Endodermal cell (in vitro differentiated cells): Measurements from ENCODE around the gene TSPAN11. TPM values are rescaled to one million over a fixed set of nuclear protein-coding genes. Genes with fewer than 3 reads are reported as not detected.

Source experiments
- DNase-seq: peaks from one replicate; pipeline ENCODE4 v3.0.0-alpha.2; 2017
- H3K27ac ChIP-seq: 2 replicates; pipeline ENCODE4 v1.5.1; 2013; ENCODE audit warnings: mild to moderate bottlenecking, low read depth, low read length, moderate library complexity
- H3K27me3 ChIP-seq: 2 replicates; pipeline ENCODE4 v1.6.1; 2013; ENCODE audit warnings: mild to moderate bottlenecking, low read length, moderate library complexity; ENCODE audit not compliant: insufficient read depth, control insufficient read depth, poor library complexity, severe bottlenecking
- H3K36me3 ChIP-seq: 2 replicates; pipeline ENCODE4 v1.7.0; 2013; ENCODE audit warnings: mild to moderate bottlenecking, low read length, moderate library complexity; ENCODE audit not compliant: control insufficient read depth, insufficient read depth
- H3K4me1 ChIP-seq: one replicate; pipeline ENCODE4 v1.7.0; 2013; ENCODE audit warnings: low read length; ENCODE audit not compliant: control insufficient read depth, insufficient read depth
- H3K4me3 ChIP-seq: 2 replicates; pipeline ENCODE4 v1.5.1; 2013; ENCODE audit warnings: mild to moderate bottlenecking, low read length, moderate library complexity
- H3K9ac ChIP-seq: 2 replicates; pipeline ENCODE4 v1.6.1; 2013; ENCODE audit warnings: mild to moderate bottlenecking, low read length, moderate library complexity; ENCODE audit not compliant: poor library complexity, severe bottlenecking; ENCODE audit errors: extremely low read depth
- H3K9me3 ChIP-seq: 2 replicates; pipeline ENCODE4 v1.6.1; 2013; ENCODE audit warnings: mild to moderate bottlenecking, low read length, moderate library complexity; ENCODE audit not compliant: control insufficient read depth
- H3K27ac Mint-ChIP-seq: 2 replicates; pipeline ENCODE4 v1.8.0; 2020; ENCODE audit warnings: mixed read lengths
- H3K27me3 Mint-ChIP-seq: 2 replicates; pipeline ENCODE4 v1.8.0; 2021; ENCODE audit warnings: mild to moderate bottlenecking, mixed read lengths; ENCODE audit not compliant: insufficient read depth
- H3K36me3 Mint-ChIP-seq: 2 replicates; pipeline ENCODE4 v1.8.0; 2020; ENCODE audit warnings: low read depth, mixed read lengths
- H3K4me1 Mint-ChIP-seq: 2 replicates; pipeline ENCODE4 v1.8.0; 2020; ENCODE audit warnings: mixed read lengths
- H3K4me3 Mint-ChIP-seq: 2 replicates; pipeline ENCODE4 v1.8.0; 2020; ENCODE audit warnings: mild to moderate bottlenecking, moderate library complexity, mixed read lengths
- H3K9me3 Mint-ChIP-seq: 2 replicates; pipeline ENCODE4 v1.8.0; 2020; ENCODE audit warnings: mild to moderate bottlenecking, mixed read lengths
- WGBS, 2 experiments: methylation state at CpG; one replicate each; pipeline versions ENCODE4 v1.1.5 to v1.1.7; 2013; ENCODE audit warnings: missing lambda C conversion rate in 2 of 2, mixed read lengths in 1 of 2; ENCODE audit not compliant: insufficient coverage in 1 of 2, insufficient read length in 1 of 2; 5-methylcytosine and 5-hydroxymethylcytosine counted together
- total RNA-seq, 2 donors: library from RNA; stranded (reverse); fragmentation: NEBNext Ultra II Directional in 1 of 2; extraction: Animal tissue kit (Norgen Biotek cat#: 25700) in 1 of 2; gene quantifications; 2 replicates in 1 of 2; 3 replicates in 1 of 2; pipeline ENCODE4 v1.2.1, GENCODE V29; 2021
- TF ChIP-seq, protein P1 (sequence below): fragments of 200-600 bp; sonication (generic); conservative IDR thresholded peaks from 2 replicates; pipeline ENCODE4 v1.5.0; 2021; ENCODE audit warnings: antibody characterized with exemption, mild to moderate bottlenecking

TSPAN11 gene
- total RNA-seq, 2 donors from 2014 or later: 0.20 to 3.6 TPM

DNA sequence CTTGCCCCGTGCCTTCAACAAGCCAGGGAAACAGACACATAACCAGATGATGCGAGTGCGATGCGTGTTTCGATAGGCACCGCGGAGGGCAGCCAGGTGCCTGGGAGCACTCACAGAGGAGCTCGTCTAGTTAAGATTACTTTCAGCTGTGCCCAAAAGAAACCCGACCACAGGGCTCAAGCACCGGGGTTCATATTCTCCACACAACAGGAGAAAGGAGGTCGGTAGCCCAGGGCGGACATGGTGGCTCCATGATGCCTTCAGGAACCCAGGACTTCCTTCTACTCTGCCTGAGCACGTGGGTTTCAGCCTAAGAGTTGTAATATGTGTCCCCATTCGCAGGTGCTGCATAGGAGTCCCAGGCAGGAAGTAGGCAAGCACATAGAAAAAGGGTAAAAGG, 93.4 kb downstream of the TSPAN11 start:
- H3K4me1 ChIP-seq: no peaks in the 10 kb centered on the region
- TF ChIP-seq, protein P1, sequence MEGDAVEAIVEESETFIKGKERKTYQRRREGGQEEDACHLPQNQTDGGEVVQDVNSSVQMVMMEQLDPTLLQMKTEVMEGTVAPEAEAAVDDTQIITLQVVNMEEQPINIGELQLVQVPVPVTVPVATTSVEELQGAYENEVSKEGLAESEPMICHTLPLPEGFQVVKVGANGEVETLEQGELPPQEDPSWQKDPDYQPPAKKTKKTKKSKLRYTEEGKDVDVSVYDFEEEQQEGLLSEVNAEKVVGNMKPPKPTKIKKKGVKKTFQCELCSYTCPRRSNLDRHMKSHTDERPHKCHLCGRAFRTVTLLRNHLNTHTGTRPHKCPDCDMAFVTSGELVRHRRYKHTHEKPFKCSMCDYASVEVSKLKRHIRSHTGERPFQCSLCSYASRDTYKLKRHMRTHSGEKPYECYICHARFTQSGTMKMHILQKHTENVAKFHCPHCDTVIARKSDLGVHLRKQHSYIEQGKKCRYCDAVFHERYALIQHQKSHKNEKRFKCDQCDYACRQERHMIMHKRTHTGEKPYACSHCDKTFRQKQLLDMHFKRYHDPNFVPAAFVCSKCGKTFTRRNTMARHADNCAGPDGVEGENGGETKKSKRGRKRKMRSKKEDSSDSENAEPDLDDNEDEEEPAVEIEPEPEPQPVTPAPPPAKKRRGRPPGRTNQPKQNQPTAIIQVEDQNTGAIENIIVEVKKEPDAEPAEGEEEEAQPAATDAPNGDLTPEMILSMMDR: no peak
- 89 to 92% methylated on average over 14 of the region's 14 CpGs for WGBS, 2 experiments
- Mint-ChIP-seq H3K4me1 (peaks cover 35% of the 10 kb centered on the region), H3K27me3 (peaks cover 3% of the 10 kb centered on the region), H3K36me3 (peaks cover 1% of the 10 kb centered on the region), H3K4me3 (no peak overlapping the region), H3K27ac (no peak overlapping the region), H3K9me3 (peaks cover 8% of the 10 kb centered on the region)
- no peak overlapping the region for H3K9ac ChIP-seq
- no peak overlapping the region for H3K27ac ChIP-seq
- DNase-seq: peak; percentile 37
- H3K4me3 ChIP-seq: no peak overlapping the region
- no peaks in the 10 kb centered on the region for H3K36me3 ChIP-seq
- peaks cover under 1% of the 10 kb centered on the region for H3K9me3 ChIP-seq
- no peaks in the 10 kb centered on the region for H3K27me3 ChIP-seq

- H3K4me1 Mint-ChIP-seq: peaks cover 37% of the 10 kb centered on the region
Observed at GRCh38 chr12:31020385-31021166, 94.0 kb downstream of the TSPAN11 start.

GRCh38 chr12:31021181-31021580, 94.6 kb downstream of the TSPAN11 start:
- WGBS, 2 experiments: 97 to 100% methylated on average over 1 to 3 of the region's 3 CpGs
- Histone ChIP-seq H3K9me3 (peaks cover 12% of the 10 kb centered on the region), H3K36me3 (no peaks in the 10 kb centered on the region), H3K27me3 (no peaks in the 10 kb centered on the region), H3K4me3 (no peak overlapping the region), H3K27ac (no peak overlapping the region), H3K9ac (no peak overlapping the region), H3K4me1 (no peaks in the 10 kb centered on the region)
- TF ChIP-seq, protein P1: no peak
- Mint-ChIP-seq H3K36me3 (peaks cover 5% of the 10 kb centered on the region), H3K4me3 (no peak overlapping the region), H3K4me1 (peaks cover 37% of the 10 kb centered on the region), H3K9me3 (peaks cover 20% of the 10 kb centered on the region), H3K27ac (no peak overlapping the region), H3K27me3 (peaks cover 3% of the 10 kb centered on the region)
- DNase-seq: peak; percentile 26

More at GRCh38 chr12:31020385-31021166, 94.0 kb downstream of the TSPAN11 start:
- peaks cover 14% of the 10 kb centered on the region for H3K9me3 Mint-ChIP-seq
- Histone ChIP-seq H3K4me1 (no peaks in the 10 kb centered on the region), H3K27ac (no peak overlapping the region), H3K9me3 (peaks cover 6% of the 10 kb centered on the region), H3K9ac (no peak overlapping the region), H3K36me3 (no peaks in the 10 kb centered on the region), H3K4me3 (no peak overlapping the region), H3K27me3 (no peaks in the 10 kb centered on the region)
- H3K27me3 Mint-ChIP-seq: peaks cover 3% of the 10 kb centered on the region
- H3K36me3 Mint-ChIP-seq: peaks cover 2% of the 10 kb centered on the region
- whole genome bisulfite sequencing, 2 experiments: 93 to 94% methylated on average over 8 to 11 of the region's 11 CpGs
- TF ChIP-seq, protein P1: no peak
- peak; percentile 40 for DNase-seq
- H3K27ac Mint-ChIP-seq: no peak overlapping the region
- no peak overlapping the region for H3K4me3 Mint-ChIP-seq
